Measurements from ENCODE around the gene RPAP2. TPM values are rescaled to one million over a fixed set of nuclear protein-coding genes. Genes with fewer than 3 reads are reported as not detected.
"Not testable (repeated sequence)": the region's sequence is repeated elsewhere in the genome, so short reads cannot be mapped to it uniquely, and the experiment has no call there.

Gene RPAP2
- polyA plus RNA-seq, 3 donors = 28.5 to 35.4 (median 29.4) TPM

DNA sequence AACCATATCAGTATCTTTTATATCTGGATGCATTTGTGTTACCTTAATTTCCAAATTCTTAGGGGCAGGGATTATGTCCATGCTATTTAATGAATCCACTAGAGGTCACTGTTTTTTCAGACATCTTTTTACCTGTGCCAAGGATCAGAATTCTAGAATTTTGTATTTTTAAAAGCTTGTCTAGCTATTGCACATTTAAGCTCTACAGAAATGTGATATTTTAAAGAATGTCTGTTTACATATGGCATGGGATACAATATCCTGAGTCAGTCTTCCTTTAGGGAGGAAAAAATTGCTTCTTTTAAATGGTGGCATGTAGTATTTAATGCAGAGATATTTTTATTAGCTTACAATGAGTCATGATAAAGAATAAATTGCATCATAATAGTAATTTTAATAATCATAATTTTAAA lies 11.3 kb downstream of the RPAP2 start:
- DNase-seq (ENCODE audit: extremely low read depth in 1 of 11, low read depth in 9 of 11, low spot score in 4 of 11) = no peak

DNA sequence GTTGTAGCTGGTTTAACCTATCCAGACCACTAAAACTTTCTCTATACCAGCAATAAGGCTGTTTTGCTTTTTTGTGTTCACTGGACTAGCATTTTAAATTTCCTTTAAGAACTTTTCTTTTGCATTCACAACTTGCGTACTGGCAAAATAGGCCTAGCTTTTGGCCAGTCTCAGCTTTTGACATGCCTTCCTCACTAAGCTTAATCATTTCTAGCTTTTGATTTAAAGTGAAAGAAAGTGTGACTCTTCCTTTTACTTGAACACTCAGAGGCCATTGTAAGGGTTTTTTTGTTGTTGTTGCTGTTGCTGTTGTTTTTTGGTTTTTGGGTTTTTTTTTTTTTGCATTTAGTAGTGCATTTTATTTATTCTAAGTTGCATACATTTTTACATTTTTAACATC lies 15.2 kb downstream of the RPAP2 start:
- no peak for DNase-seq (ENCODE audit: extremely low read depth in 1 of 11, low read depth in 9 of 11, low spot score in 4 of 11)

DNA sequence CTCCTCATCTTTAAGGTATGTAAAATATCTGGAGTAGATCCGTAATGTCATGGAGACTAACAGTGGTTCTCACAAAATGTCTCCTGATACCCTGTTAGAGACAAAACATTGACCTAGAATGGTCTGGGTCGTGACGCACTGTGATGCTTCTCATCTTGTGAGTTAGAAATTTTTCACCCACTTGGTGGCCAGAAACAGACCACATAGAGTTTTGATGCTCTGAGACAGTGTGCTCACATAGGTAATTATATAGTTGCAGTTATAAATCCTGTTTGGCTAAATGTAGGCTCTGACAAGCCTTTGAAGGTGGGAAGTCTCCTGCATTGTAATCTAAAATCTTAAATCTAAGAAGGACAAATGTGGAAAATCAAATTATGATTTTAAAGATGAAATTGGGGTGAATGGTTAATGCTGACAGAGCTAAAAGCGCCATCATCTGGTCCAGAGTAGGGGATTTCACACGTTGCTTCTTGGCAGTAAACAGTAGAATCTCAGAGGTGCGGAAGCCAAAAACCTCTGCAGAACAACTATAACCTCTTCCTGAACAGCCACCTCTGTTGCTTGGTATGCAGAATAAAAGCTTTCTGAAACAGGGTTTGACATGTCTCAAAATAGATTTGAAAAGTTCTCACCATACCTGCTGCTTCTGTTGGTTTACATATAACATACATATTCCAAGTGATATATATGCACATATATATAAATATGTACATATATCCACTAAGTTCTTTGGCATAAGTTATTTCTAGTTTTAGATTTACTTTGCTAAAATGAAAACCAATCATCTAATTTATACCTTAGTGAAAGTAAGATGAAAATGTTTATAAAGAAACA lies 17.1 kb downstream of the RPAP2 start:
- no peak for DNase-seq (ENCODE audit: extremely low read depth in 1 of 11, low read depth in 9 of 11, low spot score in 4 of 11)

DNA sequence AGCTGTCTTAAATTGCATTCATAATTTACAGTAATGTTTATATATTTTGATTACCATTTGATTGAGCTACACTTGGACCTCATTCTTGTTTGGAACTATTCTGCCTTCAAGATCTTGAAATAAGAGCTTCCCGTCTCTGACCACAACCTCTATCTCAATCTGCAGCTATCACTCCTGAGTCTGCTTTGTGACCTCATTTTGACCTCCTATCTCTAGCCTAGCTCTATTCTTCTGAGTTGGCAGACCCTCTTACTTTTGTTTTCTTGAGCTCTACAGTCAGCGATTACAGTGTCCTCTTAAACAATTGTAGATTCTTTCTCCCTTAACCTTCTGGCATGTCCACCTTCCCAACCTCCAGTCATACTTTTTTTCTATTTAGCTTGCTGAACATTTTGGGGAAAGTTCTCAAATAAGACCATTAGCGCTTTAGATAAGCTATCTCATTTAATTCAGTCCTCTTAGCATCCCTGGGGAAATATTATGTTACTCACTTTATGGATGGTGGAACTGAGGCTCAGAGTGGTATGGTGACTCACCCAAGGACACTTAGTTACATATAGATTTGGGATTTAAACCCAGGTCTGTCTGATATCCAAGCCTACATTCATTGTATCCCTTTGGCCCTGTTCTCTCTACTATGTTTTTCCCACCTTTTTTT lies 19.1 kb downstream of the RPAP2 start:
- no peak for DNase-seq (ENCODE audit: extremely low read depth in 1 of 11, low read depth in 9 of 11, low spot score in 4 of 11)

DNA sequence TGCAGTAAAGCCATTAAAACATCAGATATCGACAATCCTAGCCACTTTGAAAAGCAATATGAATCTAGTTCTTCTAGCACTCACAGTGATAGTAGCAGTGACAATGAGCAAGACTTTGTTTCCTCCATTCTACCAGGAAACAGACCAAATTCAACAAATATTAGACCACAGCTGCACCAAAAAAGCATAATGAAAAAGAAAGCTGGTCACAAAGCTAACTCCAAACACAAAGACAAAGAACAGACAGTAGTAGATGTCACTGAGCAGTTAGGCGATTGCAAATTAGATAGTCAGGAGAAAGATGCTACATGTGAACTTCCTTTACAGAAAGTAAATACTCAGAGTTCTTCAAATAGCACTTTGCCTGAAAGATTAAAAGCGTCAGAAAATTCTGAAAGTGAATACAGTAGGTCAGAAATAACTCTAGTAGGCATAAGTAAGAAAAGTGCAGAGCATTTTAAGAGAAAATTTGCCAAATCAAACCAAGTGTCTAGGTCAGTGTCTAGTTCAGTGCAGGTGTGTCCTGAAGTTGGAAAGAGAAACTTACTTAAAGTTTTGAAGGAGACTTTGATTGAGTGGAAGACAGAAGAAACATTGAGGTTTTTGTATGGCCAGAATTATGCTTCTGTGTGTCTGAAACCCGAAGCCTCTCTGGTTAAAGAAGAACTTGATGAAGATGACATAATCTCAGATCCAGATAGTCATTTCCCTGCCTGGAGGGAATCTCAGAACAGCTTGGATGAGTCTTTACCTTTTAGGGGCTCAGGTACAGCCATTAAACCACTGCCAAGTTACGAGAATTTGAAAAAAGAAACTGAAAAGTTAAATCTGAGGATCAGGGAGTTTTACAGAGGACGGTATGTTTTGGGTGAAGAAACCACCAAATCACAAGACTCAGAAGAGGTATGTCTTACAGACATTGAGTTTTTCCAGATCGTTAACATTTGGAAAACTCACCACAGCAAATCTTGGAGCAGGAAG lies 24.9 kb downstream of the RPAP2 start:
- no peak for DNase-seq (ENCODE audit: extremely low read depth in 1 of 11, low read depth in 9 of 11, low spot score in 4 of 11)

DNA sequence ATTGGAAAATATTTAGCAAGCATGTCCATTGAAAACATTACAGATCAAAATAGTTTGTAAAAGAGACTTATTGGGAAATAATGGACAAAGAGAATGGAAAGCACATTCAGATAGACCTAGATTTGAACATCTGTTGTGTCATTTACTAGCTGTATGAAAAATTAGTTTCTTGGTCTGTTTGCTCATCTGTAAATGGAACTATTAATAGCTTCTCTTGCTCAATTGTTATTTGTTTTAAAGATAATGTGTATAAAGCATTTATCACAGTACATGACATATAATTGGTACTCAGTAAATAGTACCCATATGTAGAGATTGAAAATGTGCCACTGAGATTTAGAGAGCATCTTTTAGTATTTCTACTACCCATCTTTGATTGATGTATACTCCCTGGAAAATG lies 25.9 kb downstream of the RPAP2 start:
- DNase-seq (ENCODE audit: extremely low read depth in 1 of 11, low read depth in 9 of 11, low spot score in 4 of 11) = no peak

DNA sequence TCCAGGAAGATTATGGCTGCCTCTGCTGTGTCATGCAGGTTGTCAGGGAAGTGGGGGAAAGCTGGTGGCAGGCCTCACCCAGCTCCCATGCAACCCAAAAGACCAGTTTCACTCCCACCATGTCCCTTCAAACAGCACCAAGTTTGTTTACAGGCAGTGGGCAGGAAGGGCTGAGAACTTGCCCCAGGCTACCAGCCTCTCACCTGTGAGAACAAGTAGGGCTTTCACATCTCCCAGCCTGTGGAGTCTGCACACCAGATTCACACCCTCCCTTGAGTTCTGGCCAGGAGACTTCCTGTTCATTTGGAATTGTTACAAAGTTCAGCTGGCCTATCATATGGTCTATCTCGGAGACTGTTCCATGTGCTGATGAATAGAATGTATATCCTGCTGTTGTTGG lies 27.8 kb downstream of the RPAP2 start:
- no peak for DNase-seq (ENCODE audit: extremely low read depth in 1 of 11, low read depth in 9 of 11, low spot score in 4 of 11)

DNA sequence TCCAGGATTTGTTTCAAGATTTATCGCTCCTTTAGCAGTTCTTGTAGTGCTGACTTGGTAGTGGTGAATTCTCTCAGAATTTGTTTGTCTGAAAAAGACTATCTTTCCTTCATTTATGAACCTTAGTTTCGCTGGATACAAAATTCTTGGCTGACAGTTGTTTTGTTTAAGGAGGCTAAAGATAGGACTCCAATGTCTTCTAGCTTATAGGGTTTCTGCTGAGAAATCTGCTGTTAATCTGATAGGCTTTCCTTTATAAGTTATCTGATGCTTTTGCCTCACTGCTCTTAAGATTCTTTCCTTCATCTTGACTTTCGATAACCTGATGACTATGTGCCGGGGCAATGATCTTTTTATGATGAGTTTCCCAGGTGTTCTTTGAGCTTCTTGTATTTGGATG lies 28.9 kb downstream of the RPAP2 start:
- DNase-seq (ENCODE audit: extremely low read depth in 1 of 11, low read depth in 9 of 11, low spot score in 4 of 11) = no peak

DNA sequence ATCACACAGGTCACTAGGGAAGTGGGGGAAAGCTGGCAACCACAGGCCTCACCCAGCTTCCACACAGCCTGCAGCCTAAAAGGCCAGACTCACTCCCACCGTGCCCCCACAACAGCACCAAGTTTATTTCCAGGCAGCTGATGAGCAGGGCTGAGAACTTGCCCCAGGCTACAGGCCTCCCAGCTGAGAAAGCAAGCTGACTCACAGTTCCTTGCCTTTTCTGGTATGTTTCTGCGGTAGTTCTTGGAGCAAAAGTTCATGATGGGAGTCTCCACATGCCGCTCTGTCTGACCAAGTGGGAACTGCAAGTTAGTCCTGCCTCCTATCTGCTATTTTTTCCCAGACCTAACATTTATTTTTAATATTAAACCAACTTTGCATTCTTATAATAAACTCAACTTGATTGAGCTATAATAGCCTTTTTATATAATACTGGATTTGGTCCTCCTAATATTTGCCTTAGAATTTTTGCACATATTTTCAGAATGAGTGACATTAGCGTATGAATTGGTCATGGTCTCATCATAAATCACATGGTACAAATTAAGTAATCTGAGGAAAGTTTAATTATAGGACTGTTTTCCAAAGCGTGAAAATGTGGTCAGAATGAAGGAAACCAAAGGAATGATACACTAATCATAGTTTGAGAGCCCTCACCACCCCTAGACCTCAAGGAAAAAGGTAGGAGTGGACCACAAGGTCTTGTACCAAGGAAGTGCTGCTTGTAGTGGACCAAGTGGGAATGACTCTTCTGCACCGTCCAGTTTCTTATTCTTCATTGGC lies 30.7 kb downstream of the RPAP2 start:
- no peak for DNase-seq (ENCODE audit: extremely low read depth in 1 of 11, low read depth in 9 of 11, low spot score in 4 of 11)

DNA sequence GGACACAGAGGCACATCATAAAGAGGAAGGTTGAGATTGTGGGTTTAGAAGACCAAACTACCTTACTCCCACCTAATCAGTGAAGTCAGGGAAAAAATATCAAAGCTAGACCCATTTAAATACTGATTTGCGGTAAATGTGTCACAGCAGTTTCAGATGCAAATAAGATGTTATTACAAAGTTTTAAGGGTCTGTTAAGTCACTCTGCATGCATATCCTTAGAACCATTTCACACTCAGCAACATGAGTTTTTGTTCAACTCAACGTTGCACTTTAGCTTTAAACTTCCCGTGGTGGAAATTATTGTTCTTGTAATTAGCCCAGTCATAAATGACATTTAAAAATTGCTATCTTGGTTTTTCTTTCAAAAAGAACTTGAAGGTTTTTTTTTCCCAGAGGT lies 34.8 kb downstream of the RPAP2 start:
- no peak for DNase-seq (ENCODE audit: extremely low read depth in 1 of 11, low read depth in 9 of 11, low spot score in 4 of 11)

DNA sequence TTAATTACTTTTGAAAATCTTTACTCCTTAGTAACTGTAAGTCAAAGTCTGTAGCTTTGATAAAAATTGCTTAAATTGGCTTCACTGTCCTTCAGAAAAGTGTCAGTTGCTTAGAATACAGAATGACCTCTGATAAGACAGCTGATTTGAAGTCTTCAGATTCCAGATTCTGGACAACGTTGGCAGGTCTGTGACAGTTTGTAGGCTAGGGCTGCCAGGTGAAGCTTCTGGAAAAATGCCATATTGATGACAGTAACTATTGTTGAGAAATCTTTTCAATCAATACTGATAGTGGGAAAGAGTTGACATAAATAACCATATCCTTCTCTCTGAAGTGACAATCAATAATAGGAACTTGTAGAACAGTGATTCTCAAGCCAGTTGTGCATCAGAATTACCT lies 41.3 kb downstream of the RPAP2 start:
- no peak for DNase-seq (ENCODE audit: extremely low read depth in 1 of 11, low read depth in 9 of 11, low spot score in 4 of 11)

DNA sequence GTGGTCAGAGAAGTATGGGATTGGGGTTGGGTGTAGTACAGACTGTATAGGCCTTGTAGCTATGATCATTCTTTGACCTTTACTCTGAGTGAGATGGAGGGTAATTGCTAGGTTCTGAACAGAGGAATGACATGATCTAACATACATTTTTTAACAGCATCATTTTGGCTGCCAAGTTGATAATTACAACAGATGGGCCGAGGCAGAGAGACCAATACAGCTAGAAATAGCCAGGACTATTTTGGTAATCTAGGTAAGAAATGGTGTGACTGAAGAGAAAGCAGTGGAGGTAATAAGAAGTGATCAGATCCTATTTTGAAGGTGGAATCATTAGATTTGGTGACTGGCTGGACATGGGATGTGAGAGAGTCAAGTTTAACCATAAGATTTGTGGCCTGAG lies 43.5 kb downstream of the RPAP2 start:
- no peak for DNase-seq (ENCODE audit: extremely low read depth in 1 of 11, low read depth in 9 of 11, low spot score in 4 of 11)

DNA sequence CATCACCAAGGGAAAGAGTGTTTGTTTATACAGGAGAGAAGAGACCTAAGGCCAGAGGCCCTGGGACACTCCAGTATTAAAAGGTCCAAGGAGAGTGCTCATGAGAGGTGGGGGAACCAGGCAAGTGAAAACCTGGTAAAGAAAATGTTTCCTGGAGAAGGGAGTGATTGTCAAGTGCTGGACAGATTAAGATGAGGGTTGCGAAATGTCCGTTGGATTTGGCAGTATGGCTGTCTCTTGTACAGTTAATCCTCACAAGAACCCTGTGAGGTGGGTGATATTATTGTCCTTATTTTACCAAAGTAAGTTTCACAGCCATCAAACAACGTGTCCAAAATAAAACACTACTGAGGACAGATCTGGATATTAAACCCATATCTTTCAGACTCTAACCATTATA lies 44.2 kb downstream of the RPAP2 start:
- DNase-seq (ENCODE audit: extremely low read depth in 1 of 11, low read depth in 9 of 11, low spot score in 4 of 11) = no peak

DNA sequence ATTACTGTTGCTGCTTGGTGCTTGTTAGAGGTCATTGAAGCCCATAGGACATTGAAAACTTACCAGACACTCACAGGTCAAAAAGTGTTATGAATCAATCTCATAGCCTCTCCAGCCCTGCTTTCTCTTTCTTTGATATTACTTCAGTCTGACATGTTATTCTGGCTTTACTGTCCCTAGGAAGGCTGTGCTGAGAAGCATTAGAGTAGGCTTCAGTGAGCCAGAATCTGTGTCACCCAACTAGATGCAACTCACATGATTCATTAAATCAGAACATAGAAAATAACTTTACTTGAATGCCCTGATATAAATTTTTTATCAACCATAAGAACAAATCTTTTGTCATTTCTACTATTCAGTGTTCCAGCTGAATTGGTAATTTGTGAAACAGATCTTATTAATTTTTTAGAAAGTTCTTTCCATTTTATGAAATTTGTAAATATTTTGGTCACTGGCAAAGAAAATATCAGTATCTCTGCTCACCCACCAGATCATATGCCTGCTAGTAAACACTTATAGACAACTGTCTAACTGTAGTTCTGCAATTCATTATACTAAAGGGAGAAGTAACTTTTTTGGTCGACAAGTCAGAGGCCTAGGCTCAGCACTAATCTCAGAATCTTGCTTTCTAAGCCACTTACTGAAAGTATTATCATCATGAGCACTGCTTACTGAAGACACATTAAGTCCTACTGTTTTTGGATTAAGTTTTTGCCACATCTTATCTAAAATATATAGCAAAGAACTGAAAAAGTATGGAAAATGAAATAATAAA lies 48.2 kb downstream of the RPAP2 start:
- DNase-seq (ENCODE audit: extremely low read depth in 1 of 11, low read depth in 9 of 11, low spot score in 4 of 11) = no peak

DNA sequence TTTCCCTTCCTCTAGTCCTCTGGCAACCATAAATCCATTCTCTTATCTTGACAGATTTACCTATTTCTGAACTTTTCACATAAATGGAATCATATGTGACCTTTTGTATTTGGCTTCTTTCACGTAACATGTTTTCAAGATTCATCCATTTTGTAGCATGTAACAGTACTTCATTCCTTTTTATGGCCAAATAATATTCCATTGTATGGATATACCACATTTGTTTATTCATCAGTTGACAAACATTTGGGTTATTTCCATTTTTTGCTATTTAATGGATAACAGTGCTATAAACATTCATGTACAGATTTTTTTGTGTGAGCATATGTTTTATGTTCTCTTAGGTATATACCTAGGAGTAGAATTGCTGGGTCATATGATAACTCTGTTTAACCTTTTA lies 54.0 kb downstream of the RPAP2 start:
- no peak for DNase-seq (ENCODE audit: extremely low read depth in 1 of 11, low read depth in 9 of 11, low spot score in 4 of 11)

DNA sequence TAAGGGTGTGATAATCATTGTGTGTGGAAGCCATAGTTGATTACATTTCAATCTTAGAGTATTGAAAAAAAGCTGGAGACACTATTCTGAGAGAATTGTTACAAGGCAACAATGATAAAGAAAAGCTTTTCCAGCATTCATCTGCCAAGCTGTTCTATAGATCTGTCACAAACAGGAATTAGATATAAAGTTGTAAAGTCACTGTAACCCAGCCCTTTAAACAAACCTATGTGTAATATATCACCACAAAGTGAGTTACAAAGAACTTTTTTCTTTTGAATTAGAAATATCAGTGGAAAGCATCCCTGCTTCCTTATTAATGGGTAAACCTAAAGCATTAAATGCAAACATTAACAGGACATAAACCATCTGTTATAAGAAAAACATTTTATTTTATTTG lies 55.4 kb downstream of the RPAP2 start:
- DNase-seq (ENCODE audit: extremely low read depth in 1 of 11, low read depth in 9 of 11, low spot score in 4 of 11) = no peak

DNA sequence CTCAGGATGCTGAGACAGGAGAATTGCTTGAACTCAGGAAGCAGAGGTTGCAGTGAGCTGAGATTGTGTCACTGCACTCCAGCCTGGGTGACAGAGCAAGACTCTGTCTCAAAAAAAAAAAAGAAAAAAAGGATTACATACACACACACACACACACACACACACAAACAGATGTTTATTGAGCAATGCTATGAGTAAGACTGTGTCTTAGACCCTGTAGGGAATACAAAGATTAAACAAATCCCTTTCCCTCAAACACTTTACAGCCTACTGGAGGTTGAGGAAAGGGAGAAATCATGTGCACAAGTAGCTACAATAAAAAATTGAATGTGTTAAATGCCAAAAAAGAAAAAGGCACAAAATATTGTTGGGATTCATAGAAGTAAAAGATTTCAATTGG lies 58.1 kb downstream of the RPAP2 start:
- DNase-seq (ENCODE audit: extremely low read depth in 1 of 11, low read depth in 9 of 11, low spot score in 4 of 11) = no peak

DNA sequence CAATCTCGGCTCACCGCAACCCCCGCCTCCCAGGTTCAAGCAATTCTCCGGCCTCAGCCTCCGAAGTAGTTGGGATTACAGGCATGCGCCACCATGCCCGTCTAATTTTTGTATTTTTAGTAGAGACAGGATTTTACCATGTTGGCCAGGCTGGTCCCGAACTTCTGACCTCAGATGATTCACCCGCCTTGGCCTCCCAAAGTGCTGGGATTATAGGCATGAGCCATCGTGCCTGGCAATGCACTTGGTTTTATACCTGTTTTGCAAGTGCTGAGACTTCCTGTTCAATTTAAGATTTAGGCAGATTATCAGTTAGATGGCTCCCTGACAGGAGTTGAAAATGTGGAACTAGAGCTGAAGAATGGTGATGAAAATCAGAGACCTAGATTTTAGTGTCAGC lies 60.5 kb downstream of the RPAP2 start:
- not testable (repeated sequence) for DNase-seq (ENCODE audit: extremely low read depth in 1 of 11, low read depth in 9 of 11, low spot score in 4 of 11)
